HepG2 (cell line): Measurements from ENCODE around the gene JAG1. TPM values are rescaled to one million over a fixed set of nuclear protein-coding genes. Genes with fewer than 3 reads are reported as not detected.

Source experiments
- AHR ChIP-seq: IDR thresholded peaks from 2 replicates; pipeline ENCODE4 v1.6.1; 2018; ENCODE audit warnings: missing genetic modification reagents, missing compliant biosample characterization
- CAMTA2 ChIP-seq: sonication (generic); formaldehyde crosslinking; IDR thresholded peaks from 2 replicates; pipeline ENCODE4 v1.4.0; 2020; ENCODE audit warnings: mild to moderate bottlenecking, missing genetic modification reagents, borderline replicate concordance
- ELF1 ChIP-seq: sonication (generic); formaldehyde crosslinking; IDR thresholded peaks from 2 replicates; pipeline ENCODE4 v1.4.0; 2020; ENCODE audit warnings: missing genetic modification reagents
- POLR2G ChIP-seq: fragments of 200-400 bp; formaldehyde crosslinking; IDR thresholded peaks from 2 replicates; pipeline ENCODE4 v1.6.1; 2018; ENCODE audit warnings: mild to moderate bottlenecking, low read depth, low read length, moderate library complexity
- U2AF2 ChIP-seq: fragments of 200-400 bp; formaldehyde crosslinking; IDR thresholded peaks from 2 replicates; pipeline ENCODE4 v1.6.1; 2017; ENCODE audit warnings: low read depth, mild to moderate bottlenecking, low read length
- ZBTB1 ChIP-seq: sonication (generic); formaldehyde crosslinking; IDR thresholded peaks from 2 replicates; pipeline ENCODE4 v1.4.0; 2020; ENCODE audit warnings: missing genetic modification reagents, borderline replicate concordance
- ZFP82 ChIP-seq: sonication (generic); formaldehyde crosslinking; IDR thresholded peaks from 2 replicates; pipeline ENCODE4 v1.5.1; 2020; ENCODE audit warnings: mild to moderate bottlenecking, missing genetic modification reagents, borderline replicate concordance
- ZNF296 ChIP-seq: sonication (generic); formaldehyde crosslinking; conservative IDR thresholded peaks from 2 replicates; pipeline ENCODE4 v1.5.0; 2020; ENCODE audit warnings: mild to moderate bottlenecking, missing genetic modification reagents
- ZNF350 ChIP-seq: sonication (generic); formaldehyde crosslinking; IDR thresholded peaks from 2 replicates; pipeline ENCODE4 v1.4.0; 2020; ENCODE audit warnings: mild to moderate bottlenecking, low read depth, missing genetic modification reagents, borderline replicate concordance
- ZNF878 ChIP-seq: sonication (generic); formaldehyde crosslinking; IDR thresholded peaks from 2 replicates; pipeline ENCODE4 v1.8.1; 2023; ENCODE audit warnings: mild to moderate bottlenecking, missing genetic modification reagents, moderate library complexity
- ZNF883 ChIP-seq: sonication (generic); formaldehyde crosslinking; IDR thresholded peaks from 2 replicates; pipeline ENCODE4 v1.5.1; 2020; ENCODE audit warnings: mild to moderate bottlenecking, missing genetic modification reagents; ENCODE audit errors: not compliant biosample characterization
- ZSCAN30 ChIP-seq: sonication (generic); formaldehyde crosslinking; IDR thresholded peaks from 2 replicates; pipeline ENCODE4 v1.5.0; 2020; ENCODE audit warnings: mild to moderate bottlenecking, missing genetic modification reagents
- polyA plus RNA-seq, 8 experiments: library from polyadenylated mRNA; depleted of rRNA in 3 of 8; stranded (reverse) in 7 of 8; unstranded in 1 of 8; fragments of >200 nt; fragmentation: Illumina TruSeq in 4 of 8; extraction: Trizol in 4 of 8; gene quantifications; 2 replicates each; pipeline versions ENCODE4 v1.2.1 to v1.2.3, GENCODE V29; 2011 to 2016; ENCODE audit warnings: low read depth in 4 of 8, missing spikeins in 1 of 8, mixed read lengths in 1 of 8; ENCODE audit not compliant: insufficient read depth in 1 of 8
- total RNA-seq, 5 experiments: library from RNA; depleted of rRNA; stranded (reverse); fragments of >200 nt; fragmentation: Illumina TruSeq; extraction: Trizol; gene quantifications; 2 replicates each; pipeline ENCODE4 v1.2.3, GENCODE V29; 2016; ENCODE audit warnings: low read depth in 1 of 5
- TF ChIP-seq, protein P1 (sequence below): sonication (generic); formaldehyde crosslinking; IDR thresholded peaks from 2 replicates; pipeline ENCODE4 v1.8.0; 2022; ENCODE audit warnings: missing genetic modification reagents, mild to moderate bottlenecking, borderline replicate concordance
- TF ChIP-seq, protein P2 (sequence below): sonication (generic); formaldehyde crosslinking; IDR thresholded peaks from 2 replicates; pipeline ENCODE4 v1.4.0; 2020; ENCODE audit warnings: missing genetic modification reagents, borderline replicate concordance
- TF ChIP-seq, protein P3 (sequence below): sonication (generic); formaldehyde crosslinking; IDR thresholded peaks from 2 replicates; pipeline ENCODE4 v1.4.0; 2020; ENCODE audit warnings: mild to moderate bottlenecking, missing genetic modification reagents, borderline replicate concordance
- TF ChIP-seq, protein P4 (sequence below): sonication (generic); formaldehyde crosslinking; IDR thresholded peaks from 2 replicates; pipeline ENCODE4 v1.8.0; 2022; ENCODE audit warnings: mild to moderate bottlenecking, missing genetic modification reagents, borderline replicate concordance
- TF ChIP-seq, protein P5 (sequence below), 2 experiments: sonication (generic) in 1 of 2; formaldehyde crosslinking in 1 of 2; IDR thresholded peaks; 2 replicates each; pipeline versions ENCODE4 v1.4.0 to v1.6.1; 2016 to 2020; ENCODE audit warnings: borderline replicate concordance in 1 of 2, low read depth in 1 of 2, mild to moderate bottlenecking in 1 of 2, missing genetic modification reagents in 1 of 2

JAG1 gene
- total and polyA plus RNA-seq, 2 of the 13 experiments (the other 11 are each of a cell fraction or from before 2014, with no cell fraction given) = 47.1 to 56.3 TPM

DNA sequence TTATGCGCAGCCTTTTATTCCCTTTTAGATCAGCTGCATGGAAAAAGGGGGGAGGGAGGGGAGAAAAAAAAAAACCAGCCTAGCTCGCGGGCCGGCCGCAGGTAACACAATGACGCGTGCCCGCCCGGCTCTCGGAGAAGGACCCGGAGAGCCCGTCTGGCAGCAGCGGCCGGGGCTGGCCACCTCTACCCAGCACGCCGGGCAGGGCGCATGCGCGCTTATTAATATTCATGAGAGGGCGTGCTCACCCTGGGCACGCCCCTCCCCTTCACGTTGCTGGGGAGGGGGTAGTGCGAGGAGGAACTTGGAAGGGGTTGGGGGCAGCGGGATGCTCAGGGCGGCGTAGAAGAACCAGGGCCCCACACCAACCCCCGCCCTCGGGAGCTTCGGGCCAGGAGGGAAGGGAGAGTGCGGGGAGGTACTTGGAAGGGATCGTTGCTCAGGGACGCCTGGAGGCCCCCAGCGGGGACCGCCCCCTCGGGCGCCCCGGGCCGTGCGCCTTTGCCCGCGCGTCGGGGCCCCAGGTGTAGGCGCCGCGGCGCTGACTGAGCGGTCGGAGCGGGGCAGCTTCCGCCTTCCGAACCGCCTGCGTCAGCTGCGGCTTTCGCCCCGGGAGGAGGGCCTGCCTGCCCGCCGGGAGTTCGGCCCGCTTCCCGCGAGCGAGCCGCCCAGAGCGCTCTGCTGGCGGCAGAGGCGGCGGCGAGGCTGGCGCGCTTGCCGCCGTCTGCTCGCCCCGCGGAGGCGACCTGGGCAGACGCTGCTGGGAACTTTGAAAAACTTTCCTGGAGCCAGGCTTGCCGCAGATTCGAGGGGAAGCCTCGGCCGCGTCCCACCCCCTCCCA is at the start of gene JAG1 (continued):
- TF ChIP-seq POLR2G (peak; percentile 100), ZSCAN30 (CRISPR knock-in tag) (0 out of 2 replicates have a peak, but pooled peaks have one; percentile 85), ZNF883 (CRISPR knock-in tag) (peak; percentile 19), ELF1 (CRISPR knock-in tag) (peak; percentile 25; the same call in 1 of the 2 replicates), AHR (CRISPR knock-in tag) (peak; percentile 81), ZNF296 (CRISPR knock-in tag) (no peak; the same call in 1 of the 2 replicates), ZNF350 (0 out of 2 replicates have a peak, but pooled peaks have one; percentile 54), ZFP82 (no peak), ZNF878 (CRISPR knock-in tag) (0 out of 2 replicates have a peak, but pooled peaks have one; percentile 65), CAMTA2 (CRISPR knock-in tag) (peak; percentile 84), U2AF2 (no peak), ZBTB1 (CRISPR knock-in tag) (no peak)
- TF ChIP-seq, protein P1, sequence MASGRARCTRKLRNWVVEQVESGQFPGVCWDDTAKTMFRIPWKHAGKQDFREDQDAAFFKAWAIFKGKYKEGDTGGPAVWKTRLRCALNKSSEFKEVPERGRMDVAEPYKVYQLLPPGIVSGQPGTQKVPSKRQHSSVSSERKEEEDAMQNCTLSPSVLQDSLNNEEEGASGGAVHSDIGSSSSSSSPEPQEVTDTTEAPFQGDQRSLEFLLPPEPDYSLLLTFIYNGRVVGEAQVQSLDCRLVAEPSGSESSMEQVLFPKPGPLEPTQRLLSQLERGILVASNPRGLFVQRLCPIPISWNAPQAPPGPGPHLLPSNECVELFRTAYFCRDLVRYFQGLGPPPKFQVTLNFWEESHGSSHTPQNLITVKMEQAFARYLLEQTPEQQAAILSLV (CRISPR knock-in tag) = peak; percentile 85
- TF ChIP-seq, protein P2, sequence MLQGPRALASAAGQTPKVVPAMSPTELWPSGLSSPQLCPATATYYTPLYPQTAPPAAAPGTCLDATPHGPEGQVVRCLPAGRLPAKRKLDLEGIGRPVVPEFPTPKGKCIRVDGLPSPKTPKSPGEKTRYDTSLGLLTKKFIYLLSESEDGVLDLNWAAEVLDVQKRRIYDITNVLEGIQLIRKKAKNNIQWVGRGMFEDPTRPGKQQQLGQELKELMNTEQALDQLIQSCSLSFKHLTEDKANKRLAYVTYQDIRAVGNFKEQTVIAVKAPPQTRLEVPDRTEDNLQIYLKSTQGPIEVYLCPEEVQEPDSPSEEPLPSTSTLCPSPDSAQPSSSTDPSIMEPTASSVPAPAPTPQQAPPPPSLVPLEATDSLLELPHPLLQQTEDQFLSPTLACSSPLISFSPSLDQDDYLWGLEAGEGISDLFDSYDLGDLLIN (CRISPR knock-in tag) = 0 out of 2 replicates have a peak, but pooled peaks have one; percentile 59
- TF ChIP-seq, protein P3, sequence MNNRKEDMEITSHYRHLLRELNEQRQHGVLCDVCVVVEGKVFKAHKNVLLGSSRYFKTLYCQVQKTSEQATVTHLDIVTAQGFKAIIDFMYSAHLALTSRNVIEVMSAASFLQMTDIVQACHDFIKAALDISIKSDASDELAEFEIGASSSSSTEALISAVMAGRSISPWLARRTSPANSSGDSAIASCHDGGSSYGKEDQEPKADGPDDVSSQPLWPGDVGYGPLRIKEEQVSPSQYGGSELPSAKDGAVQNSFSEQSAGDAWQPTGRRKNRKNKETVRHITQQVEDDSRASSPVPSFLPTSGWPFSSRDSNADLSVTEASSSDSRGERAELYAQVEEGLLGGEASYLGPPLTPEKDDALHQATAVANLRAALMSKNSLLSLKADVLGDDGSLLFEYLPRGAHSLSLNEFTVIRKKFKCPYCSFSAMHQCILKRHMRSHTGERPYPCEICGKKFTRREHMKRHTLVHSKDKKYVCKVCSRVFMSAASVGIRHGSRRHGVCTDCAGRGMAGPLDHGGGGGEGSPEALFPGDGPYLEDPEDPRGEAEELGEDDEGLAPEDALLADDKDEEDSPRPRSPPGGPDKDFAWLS (CRISPR knock-in tag) = no peak; the same call in 1 of the 2 replicates
- TF ChIP-seq, protein P4, sequence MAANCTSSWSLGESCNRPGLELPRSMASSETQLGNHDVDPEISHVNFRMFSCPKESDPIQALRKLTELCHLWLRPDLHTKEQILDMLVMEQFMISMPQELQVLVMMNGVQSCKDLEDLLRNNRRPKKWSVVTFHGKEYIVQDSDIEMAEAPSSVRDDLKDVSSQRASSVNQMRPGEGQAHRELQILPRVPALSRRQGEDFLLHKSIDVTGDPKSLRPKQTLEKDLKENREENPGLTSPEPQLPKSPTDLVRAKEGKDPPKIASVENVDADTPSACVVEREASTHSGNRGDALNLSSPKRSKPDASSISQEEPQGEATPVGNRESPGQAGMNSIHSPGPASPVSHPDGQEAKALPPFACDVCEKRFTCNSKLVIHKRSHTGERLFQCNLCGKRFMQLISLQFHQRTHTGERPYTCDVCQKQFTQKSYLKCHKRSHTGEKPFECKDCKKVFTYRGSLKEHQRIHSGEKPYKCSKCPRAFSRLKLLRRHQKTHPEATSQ (CRISPR knock-in tag) = peak; percentile 78
- TF ChIP-seq, protein P5, sequence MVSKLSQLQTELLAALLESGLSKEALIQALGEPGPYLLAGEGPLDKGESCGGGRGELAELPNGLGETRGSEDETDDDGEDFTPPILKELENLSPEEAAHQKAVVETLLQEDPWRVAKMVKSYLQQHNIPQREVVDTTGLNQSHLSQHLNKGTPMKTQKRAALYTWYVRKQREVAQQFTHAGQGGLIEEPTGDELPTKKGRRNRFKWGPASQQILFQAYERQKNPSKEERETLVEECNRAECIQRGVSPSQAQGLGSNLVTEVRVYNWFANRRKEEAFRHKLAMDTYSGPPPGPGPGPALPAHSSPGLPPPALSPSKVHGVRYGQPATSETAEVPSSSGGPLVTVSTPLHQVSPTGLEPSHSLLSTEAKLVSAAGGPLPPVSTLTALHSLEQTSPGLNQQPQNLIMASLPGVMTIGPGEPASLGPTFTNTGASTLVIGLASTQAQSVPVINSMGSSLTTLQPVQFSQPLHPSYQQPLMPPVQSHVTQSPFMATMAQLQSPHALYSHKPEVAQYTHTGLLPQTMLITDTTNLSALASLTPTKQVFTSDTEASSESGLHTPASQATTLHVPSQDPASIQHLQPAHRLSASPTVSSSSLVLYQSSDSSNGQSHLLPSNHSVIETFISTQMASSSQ (IDR thresholded peaks at IDR 0.05; ENCODE audit: low read depth) = no peak
- TF ChIP-seq, protein P5 (CRISPR knock-in tag; IDR thresholded peaks at IDR 0.05; ENCODE audit: borderline replicate concordance) = peak; percentile 40
